Measurements from ENCODE around the gene EPHB1. TPM values are rescaled to one million over a fixed set of nuclear protein-coding genes. Genes with fewer than 3 reads are reported as not detected.

Gene EPHB1
- total RNA-seq, 4 donors from 2014 or later = 0.08 to 1.1 (median 0.72) TPM

DNA sequence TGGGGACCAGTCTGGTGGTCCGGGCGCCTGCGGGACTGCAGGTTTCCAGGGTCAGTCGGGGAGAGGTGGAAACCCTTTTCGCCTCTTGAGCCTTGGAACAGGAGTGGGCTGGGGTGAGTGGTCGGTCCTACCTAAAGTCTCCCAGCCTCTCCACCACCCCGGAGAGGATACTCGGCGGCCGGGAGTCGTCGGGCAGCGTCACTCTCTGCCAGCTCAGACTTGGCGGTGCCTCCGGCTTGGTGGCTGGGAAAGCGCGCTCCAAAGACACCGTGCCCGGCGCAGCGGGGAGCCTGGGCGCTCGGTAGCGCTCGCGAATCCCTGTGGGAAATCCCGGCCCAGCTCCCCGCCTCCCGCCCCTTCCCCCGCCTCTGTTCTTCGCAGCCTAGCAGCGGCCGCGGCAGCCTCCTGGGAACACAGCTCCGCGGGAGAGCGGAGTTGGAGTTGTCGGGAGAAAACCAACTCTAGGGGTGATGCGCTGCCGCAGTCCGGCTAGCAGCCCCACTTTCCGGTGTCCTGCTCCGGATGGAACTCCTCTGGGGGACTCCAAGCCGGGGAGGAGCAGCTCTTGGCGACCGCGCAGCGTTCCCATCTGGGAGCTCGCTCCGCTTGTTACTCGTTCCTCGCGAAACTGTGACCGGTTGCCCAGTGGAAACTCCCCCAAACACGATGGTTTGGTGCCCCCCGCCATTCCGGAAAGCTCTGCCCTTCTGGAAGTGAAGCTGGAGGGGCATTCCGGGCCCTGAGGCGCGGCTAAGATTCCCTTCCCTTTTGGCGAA is 1.4 kb downstream of the EPHB1 start:
- intact Hi-C loops (cut with DNase I) = loop anchor here (10.0 kb wide), 1 partner anchor 708 kb away; no protein-coding TSS in a partner anchor
- Histone ChIP-seq H3K27me3 (peaks cover 4 to 79% (median 12%) of the 10 kb centered on the region in 4 donors), H3K36me3 (no peaks in the 10 kb centered on the region), H3K4me3 (peak overlapping the region; percentile 30 to 66 (median 50)), H3K9me3 (no peaks in the 10 kb centered on the region), H3K27ac (peak overlapping the region in 2 of 4 donors; percentile 52 to 53), H3K4me1 (peaks cover 16 to 32% (median 16%) of the 10 kb centered on the region in 3 donors)
- no peak for TF ChIP-seq POLR2A (IDR thresholded peaks at IDR 0.05)
- TF ChIP-seq, protein P1, sequence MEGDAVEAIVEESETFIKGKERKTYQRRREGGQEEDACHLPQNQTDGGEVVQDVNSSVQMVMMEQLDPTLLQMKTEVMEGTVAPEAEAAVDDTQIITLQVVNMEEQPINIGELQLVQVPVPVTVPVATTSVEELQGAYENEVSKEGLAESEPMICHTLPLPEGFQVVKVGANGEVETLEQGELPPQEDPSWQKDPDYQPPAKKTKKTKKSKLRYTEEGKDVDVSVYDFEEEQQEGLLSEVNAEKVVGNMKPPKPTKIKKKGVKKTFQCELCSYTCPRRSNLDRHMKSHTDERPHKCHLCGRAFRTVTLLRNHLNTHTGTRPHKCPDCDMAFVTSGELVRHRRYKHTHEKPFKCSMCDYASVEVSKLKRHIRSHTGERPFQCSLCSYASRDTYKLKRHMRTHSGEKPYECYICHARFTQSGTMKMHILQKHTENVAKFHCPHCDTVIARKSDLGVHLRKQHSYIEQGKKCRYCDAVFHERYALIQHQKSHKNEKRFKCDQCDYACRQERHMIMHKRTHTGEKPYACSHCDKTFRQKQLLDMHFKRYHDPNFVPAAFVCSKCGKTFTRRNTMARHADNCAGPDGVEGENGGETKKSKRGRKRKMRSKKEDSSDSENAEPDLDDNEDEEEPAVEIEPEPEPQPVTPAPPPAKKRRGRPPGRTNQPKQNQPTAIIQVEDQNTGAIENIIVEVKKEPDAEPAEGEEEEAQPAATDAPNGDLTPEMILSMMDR (IDR thresholded peaks at IDR 0.05) = no peak
- DNase-seq = no peak
- WGBS, 2 donors = 5 to 11% methylated on average over 17 to 19 of the region's 61 CpGs

- no peak for DNase-seq
- H3K4me3 ChIP-seq = peak overlapping the region in 3 of 4 donors; percentile 45 to 66 (median 55)
- intact Hi-C loops (cut with DNase I) = loop anchor here (10.0 kb wide), 1 partner anchor 708 kb away; no protein-coding TSS in a partner anchor
- H3K4me1 ChIP-seq = peaks cover 16 to 32% (median 16%) of the 10 kb centered on the region in 3 donors
- H3K36me3 ChIP-seq = no peaks in the 10 kb centered on the region
- 18% methylated on average over 11 to 14 of the region's 33 CpGs for WGBS, 2 donors
- peaks cover 4 to 79% (median 12%) of the 10 kb centered on the region in 4 donors for H3K27me3 ChIP-seq
- no peak for TF ChIP-seq POLR2A (IDR thresholded peaks at IDR 0.05)
- TF ChIP-seq, protein P1 (IDR thresholded peaks at IDR 0.05) = no peak
- H3K9me3 ChIP-seq = no peaks in the 10 kb centered on the region
- H3K27ac ChIP-seq = peak overlapping the region in 2 of 4 donors; percentile 53 to 73
These were observed 2.1 kb downstream of the EPHB1 start for GRCh38 chr3:134797057-134797740.

DNA sequence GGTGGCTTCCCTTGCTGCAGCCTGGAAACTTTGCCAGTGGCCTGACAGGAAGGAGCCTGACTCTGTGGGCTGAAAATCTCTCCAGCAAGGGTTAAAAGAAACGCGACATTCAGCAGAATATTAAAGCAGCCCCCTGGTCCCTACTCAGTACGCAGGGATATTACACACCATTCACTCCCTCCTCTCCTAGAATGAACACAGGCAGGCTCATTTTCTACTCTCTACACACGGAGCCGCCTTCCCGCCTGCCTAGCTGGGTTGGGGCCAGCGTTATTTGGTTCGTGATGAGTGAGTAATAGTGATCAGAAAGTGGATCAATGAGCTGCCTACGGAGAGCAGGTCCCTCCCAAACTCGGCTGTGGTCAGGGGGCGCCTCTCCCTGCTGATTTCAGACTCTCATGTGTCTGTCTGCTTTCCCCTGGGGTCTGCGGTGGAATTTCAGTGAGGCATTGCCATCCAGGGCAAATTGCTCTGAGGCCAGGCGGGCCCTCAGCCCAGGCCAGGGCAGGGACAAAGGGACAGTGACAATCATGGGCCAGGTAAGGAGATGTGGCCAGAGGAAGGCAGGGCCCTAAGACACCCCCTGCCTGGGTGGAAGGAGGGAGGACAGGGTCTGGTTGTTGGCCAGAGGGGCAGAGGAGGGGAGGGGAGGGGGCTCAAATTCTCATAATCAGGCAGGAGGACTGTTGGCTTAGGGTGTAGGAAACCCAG is 2.8 kb downstream of the EPHB1 start:
- Histone ChIP-seq H3K4me3 (peak overlapping the region in 1 of 4 donors; percentile 66), H3K27ac (peak overlapping the region in 2 of 4 donors; percentile 53 to 73), H3K27me3 (peaks cover 4 to 79% (median 12%) of the 10 kb centered on the region in 4 donors), H3K4me1 (peaks cover 16 to 32% (median 16%) of the 10 kb centered on the region in 3 donors), H3K9me3 (no peaks in the 10 kb centered on the region), H3K36me3 (no peaks in the 10 kb centered on the region)
- intact Hi-C loops (cut with DNase I) = loop anchor here (10.0 kb wide), 1 partner anchor 707 kb away; no protein-coding TSS in a partner anchor
- DNase-seq = no peak
- TF ChIP-seq POLR2A (IDR thresholded peaks at IDR 0.05) = no peak
- TF ChIP-seq, protein P1 (IDR thresholded peaks at IDR 0.05) = no peak
- 42 to 60% methylated on average over 7 to 11 of the region's 13 CpGs for whole genome bisulfite sequencing, 2 donors

- intact Hi-C loops (cut with DNase I) = loop anchor here (10.0 kb wide), 1 partner anchor 706 kb away; no protein-coding TSS in a partner anchor
- TF ChIP-seq, protein P1 (IDR thresholded peaks at IDR 0.05) = no peak
- H3K4me3 ChIP-seq = no peak overlapping the region
- DNase-seq = no peak
- H3K27me3 ChIP-seq = peaks cover 4 to 78% (median 12%) of the 10 kb centered on the region in 4 donors
- peak overlapping the region in 2 of 4 donors; percentile 53 to 73 for H3K27ac ChIP-seq
- H3K36me3 ChIP-seq = no peaks in the 10 kb centered on the region
- H3K9me3 ChIP-seq = no peaks in the 10 kb centered on the region
- WGBS, 2 donors = 33 to 49% methylated on average over 3 to 7 of the region's 9 CpGs
- peaks cover 16 to 32% (median 16%) of the 10 kb centered on the region in 3 donors for H3K4me1 ChIP-seq
These were observed 3.7 kb downstream of the EPHB1 start for GRCh38 chr3:134798681-134799311.

All from esophagus squamous epithelium (tissue), 5 donors.